GM12875 (cell line): ENCODE measurements around the gene CTXN1.
"Not testable (repeated sequence)": the region's sequence is repeated elsewhere in the genome, so short reads cannot be mapped to it uniquely, and the experiment has no call there.

ENCODE experiments used
- H3K4me3 ChIP-seq: one replicate; pipeline ENCODE4 v1.5.1; 2011; ENCODE audit warnings: low read depth, low read length, control low read depth
- CTCF ChIP-seq: IDR thresholded peaks from 2 replicates; pipeline ENCODE4 v1.5.1; 2011; ENCODE audit warnings: low read depth, mild to moderate bottlenecking, control low read depth, inconsistent platforms, low read length, moderate library complexity, borderline replicate concordance; ENCODE audit not compliant: insufficient read depth

CTXN1 gene

GRCh38 chr19:7895565-7895964 lies 30.4 kb downstream of the CTXN1 start:
- H3K4me3 ChIP-seq, result no peak overlapping the region
- no peak for TF ChIP-seq CTCF

DNA sequence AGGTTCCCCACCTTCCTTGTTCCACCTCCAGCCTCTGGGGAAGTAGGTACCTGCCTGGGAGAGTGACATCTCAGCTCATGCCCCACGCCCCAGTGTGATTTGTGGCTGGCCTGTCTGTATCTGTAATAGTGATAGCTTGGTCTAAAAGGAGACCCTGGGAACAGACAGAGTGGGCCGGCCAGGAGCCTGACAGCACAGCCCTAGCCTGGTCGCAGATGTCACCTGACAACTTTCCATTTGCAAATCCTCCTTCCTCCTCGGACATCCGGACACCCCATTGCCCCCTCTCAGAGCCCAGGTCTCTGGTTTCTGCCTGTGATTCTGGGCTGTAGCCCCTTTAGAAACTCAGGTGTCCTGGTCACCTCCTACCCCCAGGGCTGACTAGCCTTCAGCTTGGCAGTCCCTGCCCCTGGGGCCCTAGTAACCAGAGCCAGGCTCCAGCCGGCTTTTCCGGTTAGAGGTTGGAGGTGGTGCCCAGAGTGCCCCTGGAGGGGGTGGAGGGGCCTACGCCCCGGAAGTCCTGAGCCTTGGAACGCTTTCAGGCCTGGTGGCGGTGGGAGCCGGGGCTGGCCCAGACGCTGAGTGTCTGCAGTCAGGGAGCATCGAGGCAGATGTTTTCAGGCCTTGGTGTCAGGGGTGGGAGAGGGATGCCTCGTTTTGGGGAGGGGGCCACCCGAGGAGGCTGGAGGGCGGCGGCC lies 31.2 kb downstream of the CTXN1 start:
- H3K4me3 ChIP-seq, result no peak overlapping the region
- TF ChIP-seq CTCF, result no peak

DNA sequence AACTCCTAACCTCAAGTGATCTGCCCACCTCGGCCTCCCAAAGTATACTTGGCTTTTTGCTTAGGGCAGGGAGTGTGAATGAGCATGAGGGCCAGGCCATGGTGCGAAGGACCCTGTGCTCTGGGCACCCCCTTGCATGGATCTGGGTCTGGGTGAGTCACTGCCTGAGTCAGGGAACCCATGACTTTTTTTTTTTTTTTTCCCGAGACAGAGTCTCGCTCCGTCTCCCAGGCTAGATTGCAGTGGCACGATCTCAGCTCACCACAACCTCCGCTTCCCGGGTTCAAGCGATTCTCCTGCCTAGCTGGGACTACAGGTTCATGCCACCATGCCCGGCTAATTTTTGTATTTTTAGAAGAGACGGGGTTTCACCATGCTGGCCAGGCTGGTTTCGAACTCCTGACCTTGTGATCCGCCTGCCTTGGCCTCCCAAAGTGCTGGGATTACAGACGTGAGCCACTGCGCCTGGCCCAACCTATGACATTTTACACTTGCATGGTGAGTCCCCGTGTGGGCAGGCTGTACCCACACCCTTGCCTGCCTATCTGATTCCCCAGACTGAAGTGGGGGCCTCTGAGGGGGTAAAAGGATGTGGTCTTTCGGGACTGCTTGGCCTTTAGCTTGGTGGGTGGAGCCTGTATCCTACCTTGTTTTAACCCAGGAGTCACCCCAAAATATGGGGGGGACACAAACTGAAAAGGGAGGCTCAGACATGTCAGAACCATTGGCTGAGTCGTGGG lies 32.4 kb downstream of the CTXN1 start:
- H3K4me3 ChIP-seq, result not testable (repeated sequence)

DNA sequence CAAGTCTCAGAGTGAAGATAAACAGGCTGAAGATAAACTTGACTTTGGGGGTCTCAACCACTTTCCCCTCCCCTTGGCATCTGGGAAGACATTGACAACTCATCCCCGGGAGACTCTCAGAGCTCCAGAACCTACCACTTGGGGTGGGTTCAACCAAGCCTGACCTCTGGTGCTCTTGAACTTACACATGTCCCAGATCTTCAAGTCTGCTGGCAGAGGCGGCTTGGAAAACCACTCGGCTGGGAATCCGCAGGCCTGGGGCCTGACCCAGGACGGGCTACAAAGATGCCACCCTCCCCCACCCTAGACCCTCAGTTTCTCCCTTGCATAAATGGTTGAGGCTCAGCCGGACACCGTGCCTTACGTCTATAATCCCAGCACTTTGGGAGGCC lies 37.1 kb downstream of the CTXN1 start:
- H3K4me3 ChIP-seq, result no peak overlapping the region
- TF ChIP-seq CTCF, result no peak

DNA sequence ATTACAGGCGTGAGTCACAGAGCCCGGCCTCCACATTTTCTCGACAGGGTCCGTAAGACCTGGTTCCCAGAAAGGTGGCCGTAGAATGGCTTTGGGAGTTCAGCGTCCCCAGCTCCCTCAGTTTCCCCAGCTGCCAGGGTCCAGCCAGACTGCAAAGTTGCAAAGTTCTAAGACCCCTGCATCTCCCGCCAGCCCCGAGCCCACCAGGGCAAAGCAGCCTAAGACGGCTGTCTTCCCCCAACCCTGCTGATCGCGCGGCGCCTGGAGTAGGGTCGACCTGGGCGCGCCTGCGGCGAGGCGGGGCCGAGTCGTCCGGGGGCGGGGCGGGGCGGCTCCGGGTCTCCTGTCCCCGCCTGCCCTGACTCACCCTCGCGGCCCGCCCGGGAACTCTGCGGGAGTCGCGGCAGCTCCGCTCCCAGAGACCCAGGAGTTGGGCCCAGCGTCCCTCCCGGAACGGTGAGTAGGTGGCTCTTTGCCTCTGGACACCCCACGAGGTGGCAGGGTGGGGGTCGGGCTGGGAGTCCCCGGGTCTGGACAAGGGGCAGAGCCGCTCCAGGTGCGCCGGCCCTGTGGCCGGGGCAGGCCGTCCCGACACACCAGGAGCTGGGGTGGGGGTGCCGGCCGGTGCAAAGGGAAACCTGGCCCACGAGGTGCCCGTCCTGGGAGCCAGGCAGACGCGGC lies 37.6 kb downstream of the CTXN1 start, which contains the start of gene LRRC8E:
LRRC8E (plus strand) TSS at position 366 of the 681 bp plus-strand sequence. CDS start 7,094 bp downstream, outside the sequence.
- H3K4me3 ChIP-seq, result no peak within 1 kb of the TSS

DNA sequence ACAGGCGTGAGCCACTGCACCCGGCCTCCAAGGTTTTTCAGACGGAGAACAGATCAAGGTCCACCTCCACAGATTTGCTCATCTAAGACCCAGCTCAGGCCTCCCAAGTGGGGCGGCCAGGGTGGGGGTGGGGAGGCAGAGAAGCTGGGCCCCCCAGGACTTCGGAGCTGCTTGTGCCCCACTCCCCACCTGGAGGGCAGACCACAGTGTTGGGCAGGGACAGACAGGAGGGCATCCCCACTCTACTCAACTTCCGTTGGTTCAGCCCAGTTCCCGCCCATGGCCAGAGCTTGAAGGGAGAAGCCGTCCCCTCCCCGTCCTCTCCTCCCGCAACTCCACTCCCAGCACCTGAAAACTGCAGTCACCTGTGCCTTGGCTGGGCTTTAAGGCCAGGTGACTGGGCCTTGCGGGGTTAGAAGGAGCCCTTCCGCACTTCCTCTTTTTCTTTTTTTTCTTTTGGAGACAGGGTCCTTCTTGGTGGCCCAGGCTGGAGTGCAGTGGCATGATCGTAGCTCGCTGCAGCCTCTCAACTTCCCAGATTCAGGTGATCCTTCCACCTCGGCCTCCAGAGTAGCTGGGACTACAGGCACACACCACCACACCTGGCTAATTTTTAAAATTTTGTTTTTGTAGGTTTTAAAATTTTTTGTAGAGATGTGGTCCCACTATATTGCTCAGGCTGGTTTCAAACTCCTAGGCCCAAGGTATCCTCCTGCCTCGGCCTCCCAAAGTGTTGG lies 38.4 kb downstream of the CTXN1 start:
- H3K4me3 ChIP-seq, result no peak overlapping the region
- TF ChIP-seq CTCF, result no peak

More for the DNA sequence above, 37.6 kb downstream of the CTXN1 start, which contains the start of gene LRRC8E:
- TF ChIP-seq CTCF, result no peak

- no peak overlapping the region for H3K4me3 ChIP-seq
- no peak for TF ChIP-seq CTCF
These were observed 40.1 kb downstream of the CTXN1 start for GRCh38 chr19:7885818-7886217.
